Erythroblast (primary cell): ENCODE data around the gene DPF3.

ENCODE experiments used
- GATA1 ChIP-seq: IDR thresholded peaks from 2 replicates; pipeline ENCODE4 v1.6.1; 2011; ENCODE audit warnings: low read depth, mild to moderate bottlenecking, control low read depth, low read length, moderate library complexity
- POLR2A ChIP-seq: IDR thresholded peaks from 2 replicates; pipeline ENCODE4 v1.6.1; 2011; ENCODE audit warnings: mild to moderate bottlenecking, low read length

DNA sequence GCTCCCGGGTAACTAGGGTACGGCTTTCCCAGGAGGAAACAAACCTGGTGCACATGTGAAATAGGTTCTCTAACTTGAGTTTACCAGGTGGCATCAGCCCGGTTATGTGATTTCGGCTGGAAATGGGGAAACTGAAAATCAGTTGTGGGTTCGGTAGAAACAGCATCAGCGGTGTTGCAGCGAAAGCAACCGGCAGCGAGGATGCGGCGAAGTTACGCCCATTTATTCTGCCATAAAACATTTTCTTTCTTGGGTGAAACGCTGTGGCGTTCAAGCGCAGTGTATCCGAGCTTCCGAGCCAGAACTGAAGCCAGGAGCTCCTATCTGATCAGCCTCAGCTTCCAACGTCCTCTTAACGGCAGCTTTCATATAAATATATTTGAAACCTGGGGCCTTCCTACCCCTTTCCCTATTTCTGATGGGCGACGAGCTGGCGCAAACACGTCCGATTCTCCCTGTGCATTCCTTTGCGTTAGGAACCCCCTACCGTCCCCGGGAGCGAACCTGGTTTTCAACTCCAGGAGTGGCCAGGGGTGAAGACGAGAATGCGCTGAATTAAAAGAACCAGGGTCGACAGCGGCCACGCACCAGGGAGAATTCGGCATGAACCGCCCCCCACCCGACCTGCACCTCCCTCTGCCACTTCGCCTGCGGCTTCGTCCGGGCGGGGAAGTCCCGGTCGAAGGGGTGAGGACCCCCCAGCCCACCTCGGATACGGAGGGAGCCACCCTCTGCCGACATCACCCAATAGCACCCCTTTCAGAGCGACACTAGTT lies 1.6 kb downstream of the DPF3 start:
- TF ChIP-seq POLR2A (no peak), GATA1 (no peak)
